ENCODE measurements around the gene NUP98. TPM values are rescaled to one million over a fixed set of nuclear protein-coding genes. Genes with fewer than 3 reads are reported as not detected.
A peak's percentile ranks its signal among the peaks of the same experiment; 100 is the strongest.

NUP98 gene
- total and polyA plus RNA-seq, 8 donors: 12.2 to 38.0 (median 26.1) TPM

- peaks cover 0 to 10% (median 5%) of the 10 kb centered on the region in 3 donors for H3K36me3 ChIP-seq
- 78 to 81% methylated on average over 18 of the region's 18 CpGs for WGBS, 2 donors
- no peaks in the 10 kb centered on the region for H3K4me1 ChIP-seq
- intact Hi-C loops (cut with DNase I): no loop called here
- H3K27ac ChIP-seq: no peak overlapping the region
- no peaks in the 10 kb centered on the region for H3K9me3 ChIP-seq
- no peak overlapping the region for H3K4me3 ChIP-seq
- no peaks in the 10 kb centered on the region for H3K27me3 ChIP-seq
- peak; percentile 57 to 91 (median 78) for ATAC-seq
- DNase-seq: peak in 5 of 6 donors; percentile 42 to 77 (median 62)
- no peak for FAIRE-seq
- TF ChIP-seq, protein P1, sequence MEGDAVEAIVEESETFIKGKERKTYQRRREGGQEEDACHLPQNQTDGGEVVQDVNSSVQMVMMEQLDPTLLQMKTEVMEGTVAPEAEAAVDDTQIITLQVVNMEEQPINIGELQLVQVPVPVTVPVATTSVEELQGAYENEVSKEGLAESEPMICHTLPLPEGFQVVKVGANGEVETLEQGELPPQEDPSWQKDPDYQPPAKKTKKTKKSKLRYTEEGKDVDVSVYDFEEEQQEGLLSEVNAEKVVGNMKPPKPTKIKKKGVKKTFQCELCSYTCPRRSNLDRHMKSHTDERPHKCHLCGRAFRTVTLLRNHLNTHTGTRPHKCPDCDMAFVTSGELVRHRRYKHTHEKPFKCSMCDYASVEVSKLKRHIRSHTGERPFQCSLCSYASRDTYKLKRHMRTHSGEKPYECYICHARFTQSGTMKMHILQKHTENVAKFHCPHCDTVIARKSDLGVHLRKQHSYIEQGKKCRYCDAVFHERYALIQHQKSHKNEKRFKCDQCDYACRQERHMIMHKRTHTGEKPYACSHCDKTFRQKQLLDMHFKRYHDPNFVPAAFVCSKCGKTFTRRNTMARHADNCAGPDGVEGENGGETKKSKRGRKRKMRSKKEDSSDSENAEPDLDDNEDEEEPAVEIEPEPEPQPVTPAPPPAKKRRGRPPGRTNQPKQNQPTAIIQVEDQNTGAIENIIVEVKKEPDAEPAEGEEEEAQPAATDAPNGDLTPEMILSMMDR (IDR thresholded peaks at IDR 0.05): peak; percentile 36 to 50 (median 46)
Observed at GRCh38 chr11:3824714-3825472, 27.5 kb upstream of the NUP98 start.

DNA sequence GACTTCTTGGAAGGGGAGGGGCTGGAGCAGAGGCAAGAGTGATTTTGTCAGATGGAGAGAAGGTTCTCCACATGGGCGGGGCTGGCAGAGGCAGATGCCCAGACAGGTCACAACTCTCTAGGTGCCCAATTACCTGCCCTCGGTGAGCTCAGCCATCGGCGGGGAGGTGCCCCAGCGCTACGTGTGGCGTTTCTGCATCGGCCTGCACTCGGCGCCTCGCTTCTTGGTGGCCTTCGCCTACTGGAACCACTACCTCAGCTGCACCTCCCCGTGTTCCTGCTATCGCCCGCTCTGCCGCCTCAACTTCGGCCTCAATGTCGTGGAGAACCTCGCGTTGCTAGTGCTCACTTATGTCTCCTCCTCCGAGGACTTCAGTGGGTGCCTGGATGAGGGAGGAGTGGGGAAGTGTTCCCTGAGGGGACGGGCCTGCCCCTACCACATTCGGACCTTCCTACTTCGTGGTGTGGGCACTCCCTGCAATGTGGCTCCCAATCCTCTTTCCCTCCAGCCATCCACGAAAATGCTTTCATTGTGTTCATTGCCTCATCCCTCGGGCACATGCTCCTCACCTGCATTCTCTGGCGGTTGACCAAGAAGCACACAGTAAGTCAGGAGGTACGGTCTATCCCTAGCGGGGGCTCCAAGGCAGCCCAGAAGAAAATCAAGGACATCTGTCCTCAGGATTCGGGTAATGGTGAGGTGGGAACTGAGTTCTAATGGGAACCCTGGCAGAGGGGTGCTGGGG is 26.6 kb upstream of the NUP98 start:
- H3K4me1 ChIP-seq: no peaks in the 10 kb centered on the region
- DNase-seq: no peak
- H3K27me3 ChIP-seq: no peaks in the 10 kb centered on the region
- H3K36me3 ChIP-seq: peaks cover 0 to 10% (median 5%) of the 10 kb centered on the region in 3 donors
- no peaks in the 10 kb centered on the region for H3K9me3 ChIP-seq
- TF ChIP-seq, protein P1 (IDR thresholded peaks at IDR 0.05): no peak
- H3K27ac ChIP-seq: no peak overlapping the region
- H3K4me3 ChIP-seq: no peak overlapping the region
- no peak for ATAC-seq
- no peak for FAIRE-seq
- intact Hi-C loops (cut with DNase I): no loop called here
- 92 to 95% methylated on average over 26 to 30 of the region's 30 CpGs for WGBS, 2 donors

- FAIRE-seq (no peak), ATAC-seq (no peak)
Observed at GRCh38 chr11:3823303-3823702, 25.9 kb upstream of the NUP98 start.

GRCh38 chr11:3822312-3822711 is 25.0 kb upstream of the NUP98 start:
- FAIRE-seq: no peak
- 91 to 95% methylated on average over 5 to 7 of the region's 7 CpGs for WGBS, 2 donors
- no peak for ATAC-seq
- Histone ChIP-seq H3K36me3 (peaks cover 0 to 6% (median 3%) of the 10 kb centered on the region in 3 donors), H3K9me3 (no peaks in the 10 kb centered on the region), H3K4me1 (no peaks in the 10 kb centered on the region), H3K4me3 (no peak overlapping the region), H3K27ac (no peak overlapping the region), H3K27me3 (no peaks in the 10 kb centered on the region)
- DNase-seq: no peak
- TF ChIP-seq, protein P1 (IDR thresholded peaks at IDR 0.05): no peak
- intact Hi-C loops (cut with DNase I): no loop called here

More at GRCh38 chr11:3823303-3823702, 25.9 kb upstream of the NUP98 start:
- no peaks in the 10 kb centered on the region for H3K9me3 ChIP-seq
- DNase-seq: no peak
- TF ChIP-seq, protein P1 (IDR thresholded peaks at IDR 0.05): no peak
- H3K36me3 ChIP-seq: peaks cover 0 to 10% (median 5%) of the 10 kb centered on the region in 3 donors
- H3K27me3 ChIP-seq: no peaks in the 10 kb centered on the region
- intact Hi-C loops (cut with DNase I): no loop called here
- no peaks in the 10 kb centered on the region for H3K4me1 ChIP-seq
- no peak overlapping the region for H3K27ac ChIP-seq
- 90 to 95% methylated on average over 3 of the region's 3 CpGs for WGBS, 2 donors
- H3K4me3 ChIP-seq: no peak overlapping the region
